SKM-1 (cell line): Measurements from ENCODE around the gene CYTL1.
"Not testable (repeated sequence)": the region's sequence is repeated elsewhere in the genome, so short reads cannot be mapped to it uniquely, and the experiment has no call there.

Experiments used
- DNase-seq: peaks from one replicate; lab custom pipeline; 2025; ENCODE audit not compliant: unreplicated experiment; lab: John Stamatoyannopoulos, UW

The CYTL1 gene, protein sequence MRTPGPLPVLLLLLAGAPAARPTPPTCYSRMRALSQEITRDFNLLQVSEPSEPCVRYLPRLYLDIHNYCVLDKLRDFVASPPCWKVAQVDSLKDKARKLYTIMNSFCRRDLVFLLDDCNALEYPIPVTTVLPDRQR

GRCh38 chr4:5019274-5019673 lies at the start of gene CYTL1:
Gene CYTL1 (minus strand): TSS chr4:5019458. CDS start chr4:5019445, 13 bp downstream.
- no peak for DNase-seq

GRCh38 chr4:5067908-5068307 lies 48.6 kb upstream of the CYTL1 start:
- DNase-seq: no peak

DNA sequence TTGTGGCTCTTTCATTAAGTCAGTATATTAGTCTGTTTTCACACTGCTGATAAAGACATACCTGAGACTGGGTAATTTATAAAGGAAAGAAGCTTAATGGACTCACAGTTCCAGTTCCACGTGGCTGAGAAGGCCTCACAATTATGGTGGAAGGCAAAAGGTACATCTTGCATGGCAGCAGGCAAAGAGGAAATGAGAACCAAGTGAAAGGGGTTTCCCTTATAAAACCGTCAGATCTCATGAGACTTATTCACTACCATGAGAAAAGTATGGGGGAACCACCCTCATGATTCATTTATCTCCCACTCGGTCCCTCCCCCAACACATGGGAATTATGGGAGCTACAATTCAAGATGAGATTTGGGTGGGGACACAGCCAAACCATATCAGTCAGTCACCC lies 47.7 kb upstream of the CYTL1 start:
- DNase-seq: not testable (repeated sequence)

DNA sequence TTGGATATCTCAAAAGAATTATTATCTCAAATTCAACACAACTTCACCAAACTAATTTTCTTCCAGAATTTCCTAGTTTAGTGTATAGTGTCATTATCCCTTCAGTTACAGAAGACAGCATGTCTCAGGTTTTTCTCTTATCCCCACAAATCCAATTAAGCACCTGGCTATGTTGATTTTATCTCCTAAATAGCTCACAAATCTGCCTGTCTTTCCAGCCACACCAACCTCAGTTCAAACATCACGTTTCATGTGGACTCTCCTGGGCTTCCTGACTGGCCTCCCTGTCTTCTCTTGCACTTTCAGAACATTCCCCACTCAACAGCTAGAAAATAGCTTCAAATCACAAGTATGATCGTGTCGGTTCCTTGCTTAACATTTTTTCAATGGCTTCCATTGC lies 46.8 kb upstream of the CYTL1 start:
- no peak for DNase-seq

DNA sequence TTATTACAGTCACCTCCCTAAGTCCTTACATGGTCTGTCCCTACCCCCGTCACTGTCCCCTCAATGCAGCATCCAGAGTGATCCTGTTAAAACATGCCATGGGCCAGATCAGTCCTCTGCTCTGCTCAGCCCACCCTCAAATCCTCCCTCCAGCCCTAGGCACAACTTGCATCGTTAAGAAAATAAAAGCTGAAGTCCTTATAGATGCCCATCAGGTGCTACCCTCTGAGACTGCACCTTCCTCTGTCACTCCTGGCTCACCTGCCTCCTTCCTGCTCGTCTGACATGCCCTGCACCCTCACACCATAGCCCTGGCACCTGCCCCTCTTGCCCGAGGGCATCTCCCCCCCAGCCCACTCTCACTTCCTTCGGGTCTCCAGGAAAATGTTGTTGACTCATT lies 36.2 kb upstream of the CYTL1 start:
- DNase-seq: no peak

- DNase-seq: no peak
Observed at GRCh38 chr4:5054532-5054931, 35.3 kb upstream of the CYTL1 start.

DNA sequence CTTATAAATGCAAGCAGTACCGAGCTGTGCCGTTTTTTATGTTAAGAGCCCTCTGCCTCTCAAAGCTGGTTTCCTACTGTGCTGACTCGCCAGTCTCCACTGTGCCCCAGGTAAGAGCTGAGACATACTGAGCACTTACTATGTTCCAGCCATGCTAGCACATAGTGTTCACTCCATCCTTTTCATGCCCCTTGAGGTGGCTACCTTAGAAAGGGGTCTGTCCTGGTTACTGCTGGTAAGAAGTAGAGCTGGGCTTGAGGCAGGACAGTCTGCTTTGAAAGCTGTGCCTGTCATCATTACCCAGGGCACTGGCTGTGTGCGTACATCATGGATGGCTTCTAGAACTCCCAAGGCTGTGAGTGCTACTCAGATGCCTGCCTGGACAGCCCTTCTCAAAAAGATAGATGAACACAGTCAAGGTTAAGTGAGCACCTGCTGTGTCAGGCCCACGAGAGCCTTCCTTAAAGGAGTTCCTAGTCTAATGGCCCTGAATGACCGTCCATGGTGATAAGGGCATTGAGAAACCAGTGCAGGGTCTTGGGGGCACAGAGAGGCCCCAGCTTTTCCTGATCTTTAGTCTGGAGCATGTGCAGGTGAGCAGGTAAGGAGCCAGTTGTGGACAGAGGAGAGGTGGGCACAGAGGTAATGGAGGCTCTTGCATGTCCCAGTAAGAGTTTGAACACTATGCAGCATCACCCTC lies 33.6 kb upstream of the CYTL1 start:
- no peak for DNase-seq

DNA sequence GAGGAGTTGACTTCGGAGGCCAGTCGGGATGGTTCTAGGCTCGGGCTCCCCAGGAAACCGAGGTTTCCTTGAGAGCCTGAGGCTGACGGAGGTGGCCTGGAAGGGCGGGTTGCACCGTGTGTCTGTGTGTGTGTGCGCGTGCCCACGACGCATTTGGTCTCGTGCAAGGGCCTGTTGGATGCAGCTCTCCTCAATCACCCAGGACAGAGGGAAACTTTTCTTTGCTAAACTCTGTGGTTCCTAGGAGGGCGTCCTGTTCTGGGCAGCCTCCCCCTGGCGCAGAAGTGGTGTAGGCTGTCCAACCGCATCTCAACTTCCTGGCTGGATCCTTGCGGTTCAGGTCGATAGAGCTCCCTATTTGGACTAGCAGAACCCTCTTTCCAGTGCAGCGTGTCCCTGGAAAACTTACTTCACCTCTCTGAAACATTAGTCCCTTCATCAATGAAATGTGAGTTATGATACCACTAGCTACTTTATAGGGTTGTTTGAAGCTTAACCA lies 33.0 kb upstream of the CYTL1 start:
- DNase-seq: no peak

DNA sequence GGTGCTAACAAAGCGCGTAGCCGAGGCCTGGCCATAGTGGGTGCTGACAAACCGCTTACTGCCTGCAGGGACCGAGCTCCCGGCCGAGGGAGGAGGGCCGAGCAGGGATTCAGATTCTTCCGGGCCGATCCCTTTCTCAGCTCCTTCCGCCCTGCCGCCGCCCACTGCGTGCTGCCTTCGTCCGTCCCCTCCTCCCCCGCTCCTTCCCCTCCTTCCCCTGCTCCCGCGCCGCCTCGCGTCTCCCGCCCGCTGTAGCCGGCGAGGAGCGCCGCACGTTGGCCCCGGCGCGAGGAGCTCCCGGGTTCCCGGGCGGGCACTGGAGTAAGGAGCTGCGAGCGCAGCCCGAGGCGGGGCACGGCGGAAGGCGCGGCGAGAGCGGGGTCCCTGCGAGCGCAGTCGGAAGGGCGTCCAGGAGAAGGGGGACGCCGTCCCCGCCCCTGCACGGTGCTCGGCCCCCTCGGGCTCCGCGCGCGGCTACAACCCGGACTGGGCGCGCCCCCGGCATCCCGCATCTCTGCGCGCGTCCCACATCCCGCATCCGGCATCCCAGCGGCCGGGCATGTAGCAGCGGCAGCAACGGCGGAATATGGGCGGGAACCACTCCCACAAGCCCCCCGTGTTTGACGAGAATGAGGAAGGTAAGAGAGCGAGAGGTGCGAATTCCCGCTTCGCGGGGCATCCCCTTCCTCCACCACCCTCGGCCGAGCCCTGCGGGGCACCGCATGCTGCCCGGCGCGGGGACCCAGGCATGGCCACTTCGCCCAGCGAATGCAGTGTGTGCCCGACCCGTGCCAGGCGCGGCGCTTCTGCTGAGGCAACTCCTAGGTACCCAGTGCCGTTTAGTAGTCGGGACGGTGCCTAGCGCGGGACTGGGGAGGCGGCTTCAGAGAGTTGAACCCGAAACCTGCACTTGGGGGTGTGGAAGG lies 32.3 kb upstream of the CYTL1 start, which contains the start of gene STK32B:
STK32B (plus strand) TSS at position 203 of the 926 bp plus-strand sequence.
- DNase-seq: peak; percentile 76

DNA sequence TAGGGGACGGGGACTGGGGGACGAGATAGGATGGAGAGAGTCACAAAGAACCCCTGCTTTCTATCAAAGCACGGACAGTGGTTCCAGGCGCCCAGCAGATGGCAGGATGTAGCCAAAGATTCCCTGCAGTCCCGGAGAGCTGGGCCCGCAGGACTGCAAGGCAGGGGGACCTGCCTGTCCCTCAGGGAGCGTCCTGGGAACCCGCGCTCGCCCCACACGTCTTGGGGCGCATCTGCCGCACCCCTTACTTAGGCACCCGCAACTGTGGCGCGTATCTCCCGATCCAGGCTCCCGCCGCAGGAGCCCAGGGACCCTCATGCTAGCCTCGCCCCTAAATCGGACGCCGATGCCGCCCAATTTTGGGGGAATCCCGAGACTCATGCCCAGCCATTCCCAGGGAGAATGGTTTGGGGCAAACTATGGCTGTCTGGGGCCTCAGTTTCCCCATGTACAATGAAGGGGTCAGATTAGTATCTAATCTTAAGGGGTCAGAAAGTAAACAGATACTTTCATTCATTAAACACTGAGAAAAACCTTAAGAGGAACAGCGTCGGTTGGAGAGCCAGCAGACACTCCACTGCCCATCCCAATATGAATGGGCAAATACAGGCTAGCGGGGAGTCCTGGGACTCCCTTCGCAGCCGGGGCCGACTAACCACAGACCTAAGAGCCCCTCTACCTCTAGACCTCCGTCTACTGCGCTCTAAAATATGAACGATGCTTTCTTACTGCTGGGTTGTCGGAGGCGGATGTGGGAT lies 31.4 kb upstream of the CYTL1 start:
- peak; percentile 86 for DNase-seq

- DNase-seq: no peak
Observed at GRCh38 chr4:5048721-5049120, 29.5 kb upstream of the CYTL1 start.

DNA sequence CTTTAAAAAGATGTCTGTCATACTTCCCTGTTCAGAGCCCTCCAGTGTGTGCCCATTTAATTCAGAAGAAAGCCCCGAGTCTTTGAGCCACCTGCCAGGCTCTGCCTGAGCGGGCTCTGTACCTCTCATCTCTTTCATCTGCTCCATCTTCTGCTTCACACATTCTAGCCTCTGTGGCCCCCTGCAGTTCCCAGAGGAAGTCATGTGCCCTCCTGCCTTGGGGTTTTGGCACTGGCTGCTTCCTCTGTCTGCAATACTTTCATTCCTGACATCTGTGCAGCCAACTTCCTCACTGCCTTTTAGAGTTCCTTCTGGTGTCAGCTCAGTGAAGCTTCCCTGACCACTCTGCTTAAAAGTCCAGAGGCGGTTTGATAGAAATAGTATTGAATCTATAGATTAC lies 25.8 kb upstream of the CYTL1 start:
- DNase-seq: peak; percentile 81

- no peak for DNase-seq
Observed at GRCh38 chr4:5044341-5044740, 25.1 kb upstream of the CYTL1 start.

DNA sequence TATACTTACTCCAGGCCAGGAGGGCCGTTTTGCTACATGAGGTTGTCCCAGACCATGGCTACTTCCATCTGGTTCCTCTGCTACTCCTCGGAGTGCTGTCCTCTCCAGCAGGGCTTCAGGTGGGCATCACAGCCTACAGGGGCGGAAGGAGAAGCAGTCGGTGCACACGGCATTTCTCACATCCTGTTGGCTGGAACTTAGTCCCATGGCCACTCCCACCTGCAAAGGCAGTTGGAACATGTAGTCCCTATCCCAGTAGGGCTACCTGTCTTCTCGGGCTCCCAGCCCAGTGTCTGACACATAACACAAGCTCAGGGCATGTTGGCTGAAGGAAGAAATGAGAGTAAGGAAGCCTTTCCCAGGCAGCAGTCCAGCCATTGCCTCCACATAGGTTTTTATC lies 24.3 kb upstream of the CYTL1 start:
- DNase-seq: no peak

- no peak for DNase-seq
Observed at GRCh38 chr4:5041699-5042098, 22.4 kb upstream of the CYTL1 start.

- no peak for DNase-seq
Observed at GRCh38 chr4:5040856-5041620, 21.8 kb upstream of the CYTL1 start.

- no peak for DNase-seq
Observed at GRCh38 chr4:5039800-5040199, 20.5 kb upstream of the CYTL1 start.

GRCh38 chr4:5037553-5038551 lies 18.6 kb upstream of the CYTL1 start:
- peak; percentile 79 for DNase-seq

DNA sequence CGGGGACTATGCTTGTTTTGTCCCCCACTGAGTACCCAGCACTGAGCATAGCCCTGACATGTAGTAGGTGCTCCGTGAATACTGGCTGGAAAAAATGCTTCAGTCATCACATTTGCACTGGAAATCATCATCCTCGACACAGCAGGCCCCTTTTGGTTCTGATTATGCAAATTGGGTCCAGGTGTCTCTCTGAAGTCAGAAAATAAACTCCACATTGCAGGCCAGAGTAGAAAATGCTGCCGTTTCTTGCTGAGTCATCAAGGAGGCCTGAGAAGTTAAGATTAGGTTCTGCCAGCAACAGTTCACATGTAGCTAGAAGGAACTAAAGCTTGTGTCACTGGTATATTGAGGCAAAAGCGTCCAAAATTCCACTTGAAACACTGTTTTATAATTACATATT lies 17.0 kb upstream of the CYTL1 start:
- peak; percentile 52 for DNase-seq
